ENCODE measurements around the gene HJURP. TPM values are rescaled to one million over a fixed set of nuclear protein-coding genes. Genes with fewer than 3 reads are reported as not detected.

Gene HJURP
- polyA plus RNA-seq, 6 donors from 2014 or later = not detected

- no peaks in the 10 kb centered on the region for H3K36me3 Mint-ChIP-seq
- H3K9me3 Mint-ChIP-seq = no peaks in the 10 kb centered on the region
- ATAC-seq (ENCODE audit: low read depth in 2 of 2) (no peak), DNase-seq (no peak)
- no peak overlapping the region for H3K4me3 Mint-ChIP-seq
- H3K27me3 Mint-ChIP-seq = no peaks in the 10 kb centered on the region
- H3K27ac Mint-ChIP-seq = peak overlapping the region in 1 of 6 donors; percentile 49
- H3K4me1 Mint-ChIP-seq = no peaks in the 10 kb centered on the region
These were observed 8.9 kb downstream of the HJURP start for GRCh38 chr2:233845301-233846060.

GRCh38 chr2:233844836-233845235, 9.5 kb downstream of the HJURP start:
- peak overlapping the region in 1 of 8 donors; percentile 41 for H3K4me3 Mint-ChIP-seq
- H3K27ac Mint-ChIP-seq = no peak overlapping the region
- H3K36me3 Mint-ChIP-seq = no peaks in the 10 kb centered on the region
- H3K4me1 Mint-ChIP-seq = no peaks in the 10 kb centered on the region
- no peaks in the 10 kb centered on the region for H3K9me3 Mint-ChIP-seq
- no peak for DNase-seq
- no peaks in the 10 kb centered on the region for H3K27me3 Mint-ChIP-seq
- ATAC-seq (ENCODE audit: low read depth in 2 of 2) = no peak

GRCh38 chr2:233844064-233844807, 10.1 kb downstream of the HJURP start:
- Mint-ChIP-seq H3K27ac (peak overlapping the region in 1 of 6 donors; percentile 16), H3K36me3 (no peaks in the 10 kb centered on the region), H3K9me3 (no peaks in the 10 kb centered on the region), H3K4me1 (no peaks in the 10 kb centered on the region), H3K27me3 (no peaks in the 10 kb centered on the region), H3K4me3 (no peak overlapping the region)
- DNase-seq = no peak
- no peak for ATAC-seq (ENCODE audit: low read depth in 2 of 2)

GRCh38 chr2:233841183-233841582, 13.2 kb downstream of the HJURP start:
- Mint-ChIP-seq H3K4me3 (peak overlapping the region in 1 of 8 donors; percentile 22), H3K27ac (no peak overlapping the region), H3K27me3 (no peaks in the 10 kb centered on the region), H3K9me3 (no peaks in the 10 kb centered on the region), H3K4me1 (no peaks in the 10 kb centered on the region), H3K36me3 (no peaks in the 10 kb centered on the region)
- DNase-seq = no peak
- no peak for ATAC-seq (ENCODE audit: low read depth in 2 of 2)

- H3K36me3 Mint-ChIP-seq = no peaks in the 10 kb centered on the region
- DNase-seq (no peak), ATAC-seq (ENCODE audit: low read depth in 2 of 2) (no peak)
- H3K27ac Mint-ChIP-seq = no peak overlapping the region
- no peaks in the 10 kb centered on the region for H3K4me1 Mint-ChIP-seq
- H3K9me3 Mint-ChIP-seq = no peaks in the 10 kb centered on the region
- H3K27me3 Mint-ChIP-seq = no peaks in the 10 kb centered on the region
- H3K4me3 Mint-ChIP-seq = no peak overlapping the region
These were observed 13.8 kb downstream of the HJURP start for GRCh38 chr2:233840520-233840919.

- no peak for DNase-seq
- no peaks in the 10 kb centered on the region for H3K36me3 Mint-ChIP-seq
- no peak overlapping the region for H3K4me3 Mint-ChIP-seq
- no peaks in the 10 kb centered on the region for H3K27me3 Mint-ChIP-seq
- no peaks in the 10 kb centered on the region for H3K9me3 Mint-ChIP-seq
- ATAC-seq (ENCODE audit: low read depth in 2 of 2) = no peak
- H3K27ac Mint-ChIP-seq = peak overlapping the region in 1 of 6 donors; percentile 57
- H3K4me1 Mint-ChIP-seq = no peaks in the 10 kb centered on the region
These were observed 14.9 kb downstream of the HJURP start for GRCh38 chr2:233839447-233839820.

- H3K9me3 Mint-ChIP-seq = no peaks in the 10 kb centered on the region
- no peaks in the 10 kb centered on the region for H3K4me1 Mint-ChIP-seq
- ATAC-seq (ENCODE audit: low read depth in 2 of 2) (no peak), DNase-seq (no peak)
- no peaks in the 10 kb centered on the region for H3K36me3 Mint-ChIP-seq
- no peaks in the 10 kb centered on the region for H3K27me3 Mint-ChIP-seq
- H3K27ac Mint-ChIP-seq = peak overlapping the region in 2 of 6 donors; percentile 15 to 57
- no peak overlapping the region for H3K4me3 Mint-ChIP-seq
These were observed 15.4 kb downstream of the HJURP start for GRCh38 chr2:233838726-233839446.

- no peak for DNase-seq
- peak overlapping the region in 1 of 6 donors; percentile 15 for H3K27ac Mint-ChIP-seq
- no peak overlapping the region for H3K4me3 Mint-ChIP-seq
- no peaks in the 10 kb centered on the region for H3K9me3 Mint-ChIP-seq
- no peaks in the 10 kb centered on the region for H3K4me1 Mint-ChIP-seq
- no peaks in the 10 kb centered on the region for H3K36me3 Mint-ChIP-seq
- H3K27me3 Mint-ChIP-seq = no peaks in the 10 kb centered on the region
- ATAC-seq (ENCODE audit: low read depth in 2 of 2) = no peak
These were observed 16.1 kb downstream of the HJURP start for GRCh38 chr2:233838251-233838650.

- Mint-ChIP-seq H3K27ac (peak overlapping the region in 2 of 6 donors; percentile 15 to 65), H3K36me3 (no peaks in the 10 kb centered on the region), H3K27me3 (no peaks in the 10 kb centered on the region), H3K9me3 (no peaks in the 10 kb centered on the region), H3K4me1 (no peaks in the 10 kb centered on the region), H3K4me3 (no peak overlapping the region)
- ATAC-seq (ENCODE audit: low read depth in 2 of 2) = no peak
- no peak for DNase-seq
These were observed 16.6 kb downstream of the HJURP start for GRCh38 chr2:233837694-233838229.

GRCh38 chr2:233836359-233836758, 18.0 kb downstream of the HJURP start:
- H3K27me3 Mint-ChIP-seq = no peaks in the 10 kb centered on the region
- no peaks in the 10 kb centered on the region for H3K36me3 Mint-ChIP-seq
- peaks cover 0 to 1% (median 0%) of the 10 kb centered on the region in 3 donors for H3K4me1 Mint-ChIP-seq
- no peaks in the 10 kb centered on the region for H3K9me3 Mint-ChIP-seq
- no peak overlapping the region for H3K4me3 Mint-ChIP-seq
- ATAC-seq (ENCODE audit: low read depth in 2 of 2) = no peak
- no peak overlapping the region for H3K27ac Mint-ChIP-seq
- DNase-seq = no peak

- peaks cover 0 to 4% (median 0%) of the 10 kb centered on the region in 3 donors for H3K4me1 Mint-ChIP-seq
- H3K36me3 Mint-ChIP-seq = no peaks in the 10 kb centered on the region
- H3K27ac Mint-ChIP-seq = no peak overlapping the region
- H3K27me3 Mint-ChIP-seq = no peaks in the 10 kb centered on the region
- ATAC-seq (ENCODE audit: low read depth in 2 of 2) = no peak
- H3K4me3 Mint-ChIP-seq = no peak overlapping the region
- no peaks in the 10 kb centered on the region for H3K9me3 Mint-ChIP-seq
- DNase-seq = no peak
These were observed 18.8 kb downstream of the HJURP start for GRCh38 chr2:233835230-233836186.

GRCh38 chr2:233833345-233833744, 21.0 kb downstream of the HJURP start:
- Mint-ChIP-seq H3K4me3 (no peak overlapping the region), H3K36me3 (no peaks in the 10 kb centered on the region), H3K9me3 (no peaks in the 10 kb centered on the region), H3K4me1 (peaks cover 0 to 4% (median 4%) of the 10 kb centered on the region in 3 donors), H3K27ac (no peak overlapping the region), H3K27me3 (no peaks in the 10 kb centered on the region)
- DNase-seq (no peak), ATAC-seq (ENCODE audit: low read depth in 2 of 2) (no peak)

Measured in naive B cell (primary cell).